NCI-H345 (cell line): ENCODE data around the gene TDRD7.

Source experiments
- DNase-seq: peaks from one replicate; lab custom pipeline; 2025; lab: John Stamatoyannopoulos, UW

TDRD7 gene

GRCh38 chr9:97386733-97387503 is 25.0 kb upstream of the TDRD7 start:
- DNase-seq = peak; percentile 78

GRCh38 chr9:97387504-97387886 is 24.4 kb upstream of the TDRD7 start:
- no peak for DNase-seq

- no peak for DNase-seq
Measured at GRCh38 chr9:97387936-97388684, 23.8 kb upstream of the TDRD7 start.

- DNase-seq = no peak
Measured at GRCh38 chr9:97388721-97389238, 23.1 kb upstream of the TDRD7 start.

- no peak for DNase-seq
Measured at GRCh38 chr9:97389249-97389648, 22.6 kb upstream of the TDRD7 start.

GRCh38 chr9:97390791-97391406 is 21.0 kb upstream of the TDRD7 start:
- no peak for DNase-seq

- DNase-seq = no peak
Measured at GRCh38 chr9:97394881-97395280, 17.0 kb upstream of the TDRD7 start.

GRCh38 chr9:97395745-97396144 is 16.2 kb upstream of the TDRD7 start:
- DNase-seq = no peak

GRCh38 chr9:97396256-97396655 is 15.6 kb upstream of the TDRD7 start:
- DNase-seq = no peak

- DNase-seq = no peak
Measured at GRCh38 chr9:97397220-97397619, 14.7 kb upstream of the TDRD7 start.

- peak; percentile 57 for DNase-seq
Measured at GRCh38 chr9:97398999-97399758, 12.7 kb upstream of the TDRD7 start.

GRCh38 chr9:97403746-97404316 is 8.1 kb upstream of the TDRD7 start:
- no peak for DNase-seq

GRCh38 chr9:97405551-97405950 is 6.3 kb upstream of the TDRD7 start:
- DNase-seq = no peak

GRCh38 chr9:97406620-97407177 is 5.2 kb upstream of the TDRD7 start:
- DNase-seq = no peak

- no peak for DNase-seq
Measured at GRCh38 chr9:97408562-97408961, 3.3 kb upstream of the TDRD7 start.

GRCh38 chr9:97411440-97411788 is 482 bp upstream of the TDRD7 start:
- no peak for DNase-seq

- no peak for DNase-seq
Measured at GRCh38 chr9:97412626-97413385, 910 bp downstream of the TDRD7 start.

GRCh38 chr9:97413462-97413861 is 1.6 kb downstream of the TDRD7 start:
- DNase-seq = no peak

- no peak for DNase-seq
Measured at GRCh38 chr9:97415146-97415545, 3.2 kb downstream of the TDRD7 start.

- DNase-seq = no peak
Measured at GRCh38 chr9:97418880-97419279, 7.0 kb downstream of the TDRD7 start.
